ENCODE measurements around the gene PLA2G10. TPM values are rescaled to one million over a fixed set of nuclear protein-coding genes. Genes with fewer than 3 reads are reported as not detected.
"Not testable (repeated sequence)": the region's sequence is repeated elsewhere in the genome, so short reads cannot be mapped to it uniquely, and the experiment has no call there.

PLA2G10 gene
- total RNA-seq, 1 experiment from 2014 or later: not detected

DNA sequence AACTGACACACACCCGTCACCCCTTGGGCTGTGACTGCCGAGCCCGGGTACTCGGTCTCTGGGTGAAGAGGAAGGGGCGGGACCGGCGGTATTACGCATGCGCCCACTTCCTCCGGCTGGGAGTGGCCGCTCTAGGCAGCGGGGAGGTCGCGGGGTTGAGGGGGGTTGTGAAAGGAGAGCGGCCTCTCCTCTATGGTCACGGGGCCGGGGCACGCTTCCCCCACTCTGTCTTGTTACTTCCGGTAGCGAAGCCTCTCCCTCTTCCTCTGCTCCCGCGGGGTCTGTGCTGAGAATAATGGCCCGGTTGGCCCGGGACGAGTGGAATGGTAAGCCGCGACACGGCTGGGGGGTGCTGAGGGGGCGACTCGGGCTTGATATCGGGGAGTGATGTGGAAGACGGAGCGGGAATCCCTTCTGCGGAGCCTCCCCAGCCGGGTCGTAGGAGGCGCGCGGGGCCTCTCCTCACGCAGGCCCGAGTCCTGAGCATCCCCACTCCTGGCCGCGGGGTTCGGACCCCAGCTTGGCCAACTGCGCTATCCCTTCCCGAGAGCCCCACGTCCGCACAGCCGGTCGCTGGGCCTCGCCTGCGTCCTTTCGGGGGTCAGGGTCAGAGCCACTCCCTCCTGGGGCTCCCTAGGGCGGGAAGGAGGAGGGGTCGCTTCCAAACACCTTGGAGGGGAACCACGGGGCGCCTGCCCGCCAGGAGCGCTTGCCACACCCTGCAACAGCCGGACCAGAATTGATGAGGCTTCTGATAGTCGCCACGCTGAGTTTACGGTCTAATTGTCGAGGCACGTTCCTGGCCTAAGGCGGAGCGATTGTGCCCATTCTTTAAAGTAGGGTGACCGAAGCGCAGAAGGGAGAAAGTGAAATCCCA lies 61.2 kb downstream of the PLA2G10 start, which contains the start of gene BFAR:
BFAR (plus strand) TSS at position 259 of the 877 bp plus-strand sequence. CDS start 11,396 bp downstream, outside the sequence.
- peak within 1 kb of the TSS; percentile 84 for H3K4me3 ChIP-seq
- DNase-seq: peak; percentile 99
- peaks cover 44% of the 10 kb centered on the region for H3K36me3 ChIP-seq
- H3K27me3 ChIP-seq: no peaks in the 10 kb centered on the region
- H3K9me3 ChIP-seq: no peaks in the 10 kb centered on the region

DNA sequence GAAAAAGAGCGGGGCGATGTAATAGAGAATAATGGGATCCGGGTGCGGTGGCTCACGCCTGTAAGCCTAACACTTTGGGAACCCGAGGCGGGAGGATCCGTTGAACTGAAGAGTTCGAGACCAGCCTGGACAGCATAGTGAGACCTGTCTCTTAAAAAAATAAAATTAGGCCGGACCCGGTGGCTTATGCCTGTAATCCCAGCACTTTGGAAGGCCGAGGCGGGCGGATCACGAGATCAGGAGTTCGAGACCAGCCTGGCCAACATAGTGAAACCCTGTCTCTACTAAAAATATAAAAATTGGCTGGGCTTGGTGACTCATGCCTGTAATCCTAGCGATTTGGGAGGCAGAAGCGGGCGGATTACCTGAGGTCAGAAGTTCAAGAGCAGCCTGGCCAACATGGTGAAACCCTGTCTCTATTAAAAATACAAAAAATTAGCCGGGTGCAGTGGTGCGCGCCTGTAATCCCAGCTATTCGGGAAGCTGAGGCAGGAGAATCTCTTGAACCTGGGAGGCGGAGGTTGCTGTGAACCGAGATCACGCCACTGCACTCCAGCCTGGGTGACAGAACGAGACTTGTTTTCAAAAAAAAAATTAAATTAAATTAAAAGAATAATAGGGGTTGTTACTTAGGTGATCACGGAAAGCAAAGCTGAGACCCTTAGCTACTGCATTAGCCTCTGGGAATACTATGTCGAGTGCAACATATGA lies 63.3 kb downstream of the PLA2G10 start:
- H3K4me3 ChIP-seq: peak overlapping the region; percentile 82
- not testable (repeated sequence) for DNase-seq, H3K27me3 ChIP-seq, H3K9me3 ChIP-seq
- H3K36me3 ChIP-seq: peaks cover 56% of the 10 kb centered on the region

DNA sequence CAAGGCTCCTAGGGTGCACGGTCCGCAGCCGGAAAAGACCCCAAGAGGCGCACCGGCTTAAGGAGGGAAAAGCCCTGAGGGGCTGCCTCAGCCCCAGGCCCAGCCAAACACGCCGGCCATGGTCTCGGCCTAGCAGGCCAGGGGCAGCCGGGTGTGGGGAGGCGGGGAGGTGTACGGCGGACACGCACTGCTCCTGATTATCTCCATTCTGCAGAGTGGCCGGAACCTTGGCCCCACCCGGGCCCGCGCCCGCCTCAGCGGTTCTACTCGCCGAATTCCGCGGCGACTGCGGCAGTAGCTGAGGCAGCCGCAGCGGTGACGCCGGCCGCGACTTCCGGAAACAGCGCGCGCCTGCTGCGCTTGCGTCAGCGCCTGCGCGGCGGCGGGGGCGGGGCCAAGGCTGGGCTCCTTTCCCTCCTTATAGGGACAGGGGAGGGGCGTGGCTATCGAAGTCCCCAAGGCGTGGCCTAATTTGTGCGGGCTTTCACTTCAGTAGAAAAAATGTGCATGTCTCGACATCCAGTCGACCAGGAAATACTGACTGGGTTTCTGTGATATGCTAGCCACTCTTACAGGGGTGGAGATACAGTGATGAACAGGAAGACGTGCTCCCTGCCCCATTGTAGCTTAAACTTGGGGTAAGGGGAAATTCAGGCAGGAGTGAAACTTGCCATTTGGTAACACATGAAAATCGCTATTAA lies 64.0 kb downstream of the PLA2G10 start, which contains the start of gene PARN:
PARN (minus strand) TSS at position 342 of the 701 bp plus-strand sequence; CDS start at position 207, 135 bp downstream.
- peak; percentile 96 for DNase-seq
- Histone ChIP-seq H3K36me3 (peaks cover 58% of the 10 kb centered on the region), H3K9me3 (no peaks in the 10 kb centered on the region), H3K4me3 (peak within 1 kb of the TSS; percentile 82), H3K27me3 (no peaks in the 10 kb centered on the region)

DNA sequence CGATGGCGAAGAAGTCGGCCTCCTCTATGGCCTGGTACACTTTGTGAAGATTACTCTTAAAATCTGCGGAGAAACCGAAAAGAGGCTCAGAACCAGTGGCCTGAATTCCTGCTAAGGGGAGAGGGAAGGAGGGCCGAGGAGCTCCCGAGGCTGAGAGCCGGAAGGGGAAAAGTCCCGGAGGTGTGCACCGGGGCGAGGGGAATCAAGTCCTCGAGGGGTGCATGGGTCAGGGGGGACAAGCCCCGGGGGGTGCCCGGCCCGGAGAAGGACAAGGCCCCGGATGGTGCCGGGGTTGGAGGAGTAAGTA lies 64.5 kb downstream of the PLA2G10 start:
- H3K36me3 ChIP-seq: peaks cover 55% of the 10 kb centered on the region
- H3K9me3 ChIP-seq: no peaks in the 10 kb centered on the region
- H3K27me3 ChIP-seq: no peaks in the 10 kb centered on the region
- DNase-seq: no peak
- peak overlapping the region; percentile 82 for H3K4me3 ChIP-seq

DNA sequence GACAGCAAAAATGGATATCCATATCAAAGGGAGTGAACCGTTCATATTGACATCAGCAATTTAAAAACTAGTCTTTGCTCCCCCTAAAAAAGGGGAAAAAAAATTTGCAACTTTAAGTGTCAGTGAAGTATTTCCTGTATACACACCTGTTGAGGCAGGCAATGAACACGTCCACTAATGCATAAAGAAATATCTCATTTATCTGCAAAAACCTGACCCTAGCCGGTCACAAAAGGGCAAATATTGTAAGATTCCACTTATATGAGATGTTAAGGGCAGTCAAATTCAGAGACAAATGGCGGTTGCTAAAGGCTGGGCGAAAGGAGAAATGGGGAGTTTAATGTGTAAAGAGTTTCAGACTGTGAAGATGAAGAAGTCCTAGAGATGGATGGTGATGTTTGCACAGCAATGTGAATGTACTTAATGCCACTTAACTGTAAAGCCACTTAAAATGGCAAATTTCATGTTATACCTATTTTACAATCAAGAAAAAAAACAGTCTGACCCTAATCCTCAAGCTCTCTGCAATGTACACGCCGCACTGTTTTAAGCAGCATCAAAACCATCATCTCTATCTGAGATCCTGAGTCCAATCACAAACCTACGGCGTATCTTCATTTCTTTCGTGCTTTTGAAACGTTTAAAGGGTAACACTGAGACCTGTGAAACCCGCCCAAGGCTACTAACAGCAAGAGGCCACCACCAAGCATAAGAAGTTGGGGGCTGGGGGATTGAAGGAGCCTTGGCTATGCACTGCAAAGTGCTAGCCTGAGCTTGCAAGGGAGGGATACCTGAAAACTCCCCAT lies 65.1 kb downstream of the PLA2G10 start:
- H3K4me3 ChIP-seq: peak overlapping the region; percentile 82
- no peaks in the 10 kb centered on the region for H3K9me3 ChIP-seq
- H3K36me3 ChIP-seq: peaks cover 55% of the 10 kb centered on the region
- no peaks in the 10 kb centered on the region for H3K27me3 ChIP-seq
- DNase-seq: no peak

DNA sequence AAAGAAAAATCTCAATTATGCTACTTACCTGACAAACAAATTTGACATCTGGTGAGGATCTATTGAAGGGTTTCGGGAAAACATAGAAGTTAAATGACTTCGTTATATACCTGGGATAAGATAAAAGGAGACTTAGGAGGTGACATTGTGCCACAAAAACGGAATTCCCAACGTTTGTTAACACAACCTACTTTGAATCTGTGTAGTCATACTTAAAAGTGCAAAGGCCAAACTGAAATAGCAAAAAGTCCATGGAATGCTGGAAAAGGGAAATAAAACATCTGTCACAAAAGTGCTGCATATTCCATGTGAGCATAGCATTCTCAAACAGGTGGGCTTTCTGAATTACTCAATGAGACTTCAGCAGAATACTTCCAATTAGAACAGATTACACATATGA lies 67.0 kb downstream of the PLA2G10 start:
- Histone ChIP-seq H3K9me3 (no peaks in the 10 kb centered on the region), H3K4me3 (no peak overlapping the region), H3K36me3 (peaks cover 66% of the 10 kb centered on the region), H3K27me3 (no peaks in the 10 kb centered on the region)
- DNase-seq: no peak

Other genes starting within 250 kb of the PLA2G10 start
- gene PARN, start 64.0 kb downstream of the PLA2G10 start, total RNA-seq (2014; rRNA removed; shearing (Covaris generic); ENCODE audit: low replicate concordance): 44.3 and 131 TPM in 2 replicates
- gene BFAR, start 61.4 kb downstream of the PLA2G10 start, total RNA-seq (2014; rRNA removed; shearing (Covaris generic); ENCODE audit: low replicate concordance): 121 and 179 TPM in 2 replicates
- 0.43 TPM in 1 of 2 replicates, not detected in the other for gene NPIPA3, start 9.1 kb upstream of the PLA2G10 start, total RNA-seq (2014; rRNA removed; shearing (Covaris generic); ENCODE audit: low replicate concordance)
- gene NPIPA2, start 48.2 kb upstream of the PLA2G10 start, total RNA-seq (2014; rRNA removed; shearing (Covaris generic); ENCODE audit: low replicate concordance): 0.43 TPM in 1 of 2 replicates, not detected in the other
- gene NOMO1, start 139.4 kb upstream of the PLA2G10 start, total RNA-seq (2014; rRNA removed; shearing (Covaris generic); ENCODE audit: low replicate concordance): 113 and 139 TPM in 2 replicates
- 21.7 and 24.1 TPM in 2 replicates for gene NPIPA1, start 243.1 kb upstream of the PLA2G10 start, total RNA-seq (2014; rRNA removed; shearing (Covaris generic); ENCODE audit: low replicate concordance)